OCI-LY1 (cell line): ENCODE measurements around the gene PLCG2.

Experiments
- H2AFZ ChIP-seq: fragments of 200-600 bp; sonication (generic), shearing (Covaris generic); 2 replicates; pipeline ENCODE4 v1.6.0; 2014; ENCODE audit warnings: antibody characterized with exemption, mild to moderate bottlenecking, low read length
- H3F3A ChIP-seq: fragments of 200-600 bp; sonication (generic), shearing (Covaris generic); 2 replicates; pipeline ENCODE4 v1.6.0; 2014; ENCODE audit warnings: mild to moderate bottlenecking, antibody characterized with exemption, low read length, moderate library complexity; ENCODE audit not compliant: insufficient read depth
- H3K27ac ChIP-seq: fragments of 200-600 bp; sonication (generic); 2 replicates; pipeline ENCODE4 v1.5.1; 2014; ENCODE audit warnings: low read length, mixed run types, mild to moderate bottlenecking, low read depth; ENCODE audit not compliant: poor library complexity, severe bottlenecking
- H3K27me3 ChIP-seq: fragments of 200-600 bp; sonication (generic); 2 replicates; pipeline ENCODE4 v1.6.0; 2014; ENCODE audit warnings: antibody characterized with exemption, mild to moderate bottlenecking, low read length, moderate library complexity; ENCODE audit not compliant: insufficient read depth
- H3K36me3 ChIP-seq: fragments of 200-600 bp; sonication (generic); 2 replicates; pipeline ENCODE4 v1.6.1; 2014; ENCODE audit warnings: mild to moderate bottlenecking, antibody characterized with exemption, low read length, moderate library complexity, mixed read lengths; ENCODE audit not compliant: insufficient read depth
- H3K4me1 ChIP-seq: fragments of 200-600 bp; sonication (generic); 2 replicates; pipeline ENCODE4 v1.5.1; 2014; ENCODE audit warnings: mild to moderate bottlenecking, low read length, moderate library complexity; ENCODE audit not compliant: insufficient read depth, severe bottlenecking
- H3K4me2 ChIP-seq: fragments of 200-600 bp; sonication (generic), shearing (Covaris generic); 2 replicates; pipeline ENCODE4 v1.6.1; 2014; ENCODE audit warnings: low read length
- H3K4me3 ChIP-seq: fragments of 200-600 bp; sonication (generic); 2 replicates; pipeline ENCODE4 v1.5.1; 2014; ENCODE audit warnings: low read length, low read depth, mild to moderate bottlenecking, mixed read lengths; ENCODE audit not compliant: poor library complexity, severe bottlenecking
- H3K79me2 ChIP-seq: fragments of 200-600 bp; shearing (Covaris generic); 2 replicates; pipeline ENCODE4 v1.6.1; 2016; ENCODE audit warnings: mixed run types, low read length, mixed read lengths; ENCODE audit not compliant: insufficient read depth
- H3K9ac ChIP-seq: fragments of 200-600 bp; sonication (generic), shearing (Covaris generic); 2 replicates; pipeline ENCODE4 v1.6.1; 2014; ENCODE audit warnings: mild to moderate bottlenecking, low read length, mixed read lengths
- H3K9me2 ChIP-seq: fragments of 200-600 bp; sonication (generic), shearing (Covaris generic); 2 replicates; pipeline ENCODE4 v1.6.1; 2014; ENCODE audit warnings: low read depth, mild to moderate bottlenecking, low read length, mixed read lengths
- H3K9me3 ChIP-seq: fragments of 200-600 bp; shearing (Covaris generic); 2 replicates; pipeline ENCODE4 v1.6.1; 2014; ENCODE audit warnings: low read length, mixed read lengths
- H4K20me1 ChIP-seq: fragments of 200-600 bp; sonication (generic), shearing (Covaris generic); 2 replicates; pipeline ENCODE4 v1.6.0; 2016; ENCODE audit warnings: mild to moderate bottlenecking, low read length; ENCODE audit not compliant: insufficient read depth
- CTCF ChIP-seq: fragments of 200-600 bp; sonication (generic), shearing (Covaris generic); IDR thresholded peaks from 2 replicates; pipeline ENCODE4 v1.5.1; 2017; ENCODE audit warnings: mild to moderate bottlenecking, antibody characterized with exemption, low read length, moderate library complexity, mixed read lengths
- EZH2 ChIP-seq: fragments of 200-600 bp; sonication (generic), shearing (Covaris generic); IDR thresholded peaks from 2 replicates; pipeline ENCODE4 v1.8.0; 2017; ENCODE audit warnings: borderline replicate concordance, mixed run types, mild to moderate bottlenecking, antibody characterized with exemption, low read length, moderate library complexity, mixed read lengths

PLCG2 gene

GRCh38 chr16:81910366-81910885, 131.3 kb downstream of the PLCG2 start:
- Histone ChIP-seq H3K9me2 (no peaks in the 10 kb centered on the region), H4K20me1 (no peaks in the 10 kb centered on the region), H3K9ac (no peak overlapping the region), H3K36me3 (peaks cover 93% of the 10 kb centered on the region), H3K4me2 (no peak overlapping the region), H3K4me3 (no peak overlapping the region), H3K79me2 (no peaks in the 10 kb centered on the region), H3K27me3 (no peaks in the 10 kb centered on the region), H3K4me1 (no peaks in the 10 kb centered on the region), H3K9me3 (no peaks in the 10 kb centered on the region), H3F3A (no peaks in the 10 kb centered on the region; the same call in 1 of the 2 replicates), H3K27ac (no peak overlapping the region), H2AFZ (no peak overlapping the region)
- TF ChIP-seq CTCF = no peak
- TF ChIP-seq EZH2 = no peak

- H2AFZ ChIP-seq = no peak overlapping the region
- H3K27me3 ChIP-seq = no peaks in the 10 kb centered on the region
- no peak overlapping the region for H3K4me3 ChIP-seq
- no peaks in the 10 kb centered on the region for H3K9me3 ChIP-seq
- peaks cover 12% of the 10 kb centered on the region for H3K4me1 ChIP-seq
- H3K9ac ChIP-seq = no peak overlapping the region
- H4K20me1 ChIP-seq = no peaks in the 10 kb centered on the region
- H3K36me3 ChIP-seq = peaks cover 92% of the 10 kb centered on the region
- H3K27ac ChIP-seq = no peak overlapping the region
- H3F3A ChIP-seq = no peaks in the 10 kb centered on the region; the same call in 1 of the 2 replicates
- H3K9me2 ChIP-seq = no peaks in the 10 kb centered on the region
- TF ChIP-seq EZH2 (no peak), CTCF (no peak)
- H3K4me2 ChIP-seq = no peak overlapping the region
- no peaks in the 10 kb centered on the region for H3K79me2 ChIP-seq
Measured at GRCh38 chr16:81912395-81912794, 133.3 kb downstream of the PLCG2 start.

- Histone ChIP-seq H3K4me1 (peaks cover 15% of the 10 kb centered on the region), H3K9me3 (no peaks in the 10 kb centered on the region), H3K27me3 (no peaks in the 10 kb centered on the region), H3F3A (no peaks in the 10 kb centered on the region; the same call in 1 of the 2 replicates), H3K9me2 (no peaks in the 10 kb centered on the region), H3K79me2 (no peaks in the 10 kb centered on the region), H3K27ac (no peak overlapping the region), H3K4me2 (no peak overlapping the region), H2AFZ (no peak overlapping the region), H4K20me1 (no peaks in the 10 kb centered on the region), H3K4me3 (no peak overlapping the region), H3K9ac (no peak overlapping the region), H3K36me3 (peaks cover 92% of the 10 kb centered on the region)
- no peak for TF ChIP-seq CTCF
- no peak for TF ChIP-seq EZH2
Measured at GRCh38 chr16:81913222-81913621, 134.1 kb downstream of the PLCG2 start.
